ENCODE data around the gene SMARCD1. TPM values are rescaled to one million over a fixed set of nuclear protein-coding genes. Genes with fewer than 3 reads are reported as not detected.

Gene SMARCD1
- total RNA-seq, 1 donor from 2014 or later, result 44.0 TPM

- intact Hi-C loops (cut with DNase I), result loop anchor here (5.0 to 10.0 kb wide), 2 partner anchors 100 to 108 kb away; no protein-coding TSS in a partner anchor
- H3K4me3 ChIP-seq, result no peak overlapping the region
- H3K27ac ChIP-seq, result no peak overlapping the region
- peak; percentile 95 for TF ChIP-seq CTCF (IDR thresholded peaks at IDR 0.05)
- no peaks in the 10 kb centered on the region for H3K27me3 ChIP-seq
- no peaks in the 10 kb centered on the region for H3K4me1 ChIP-seq
- H3K9me3 ChIP-seq, result no peaks in the 10 kb centered on the region
- DNase-seq, result peak; percentile 91
- H3K36me3 ChIP-seq, result no peaks in the 10 kb centered on the region
- ATAC-seq, result peak; percentile 92
Measured at GRCh38 chr12:50074936-50075807, 10.0 kb upstream of the SMARCD1 start.

- TF ChIP-seq CTCF (IDR thresholded peaks at IDR 0.05), result no peak
- H3K27ac ChIP-seq, result no peak overlapping the region
- H3K27me3 ChIP-seq, result no peaks in the 10 kb centered on the region
- intact Hi-C loops (cut with DNase I), result loop anchor here (10.0 kb wide), 1 partner anchor 99 kb away; no protein-coding TSS in a partner anchor
- H3K9me3 ChIP-seq, result no peaks in the 10 kb centered on the region
- no peaks in the 10 kb centered on the region for H3K36me3 ChIP-seq
- no peak for ATAC-seq
- H3K4me3 ChIP-seq, result no peak overlapping the region
- H3K4me1 ChIP-seq, result no peaks in the 10 kb centered on the region
- no peak for DNase-seq
Measured at GRCh38 chr12:50075808-50076170, 9.4 kb upstream of the SMARCD1 start.

GRCh38 chr12:50077099-50077498, 8.0 kb upstream of the SMARCD1 start:
- Histone ChIP-seq H3K36me3 (no peaks in the 10 kb centered on the region), H3K4me1 (no peaks in the 10 kb centered on the region), H3K4me3 (no peak overlapping the region), H3K27ac (no peak overlapping the region), H3K27me3 (no peaks in the 10 kb centered on the region), H3K9me3 (no peaks in the 10 kb centered on the region)
- no peak for ATAC-seq
- no peak for DNase-seq
- no peak for TF ChIP-seq CTCF (IDR thresholded peaks at IDR 0.05)
- intact Hi-C loops (cut with DNase I), result loop anchor here (10.0 kb wide), 1 partner anchor 98 kb away; no protein-coding TSS in a partner anchor

GRCh38 chr12:50078281-50078680, 6.9 kb upstream of the SMARCD1 start:
- Histone ChIP-seq H3K4me3 (no peak overlapping the region), H3K27ac (no peak overlapping the region), H3K36me3 (no peaks in the 10 kb centered on the region), H3K4me1 (no peaks in the 10 kb centered on the region), H3K27me3 (no peaks in the 10 kb centered on the region), H3K9me3 (no peaks in the 10 kb centered on the region)
- DNase-seq (no peak), ATAC-seq (no peak)
- no peak for TF ChIP-seq CTCF (IDR thresholded peaks at IDR 0.05)
- intact Hi-C loops (cut with DNase I), result loop anchor here (10.0 kb wide), 1 partner anchor 97 kb away; no protein-coding TSS in a partner anchor

GRCh38 chr12:50079771-50080170, 5.4 kb upstream of the SMARCD1 start:
- TF ChIP-seq CTCF (IDR thresholded peaks at IDR 0.05), result no peak
- DNase-seq (no peak), ATAC-seq (no peak)
- intact Hi-C loops (cut with DNase I), result loop anchor here (10.0 kb wide), 1 partner anchor 95 kb away; no protein-coding TSS in a partner anchor
- Histone ChIP-seq H3K9me3 (no peaks in the 10 kb centered on the region), H3K4me3 (no peak overlapping the region), H3K4me1 (peaks cover 4% of the 10 kb centered on the region), H3K27me3 (no peaks in the 10 kb centered on the region), H3K36me3 (no peaks in the 10 kb centered on the region), H3K27ac (no peak overlapping the region)
